Tibial nerve (tissue), 3 donors: ENCODE data around the gene CIPC.

ENCODE experiments used
- CTCF ChIP-seq, 5 experiments: fragments of 200-600 bp in 3 of 5; fragments of 450-650 bp in 2 of 5; sonication (generic) in 3 of 5; IDR thresholded peaks; one replicate each; pipeline ENCODE4 v1.5.1; 2016 to 2019; ENCODE audit warnings: antibody characterized with exemption in 5 of 5, mild to moderate bottlenecking in 3 of 5, moderate library complexity in 2 of 5
- POLR2A ChIP-seq, 2 donors: fragments of 450-650 bp; IDR thresholded peaks; one replicate each; pipeline ENCODE4 v1.6.1; 2017; ENCODE audit warnings: antibody characterized with exemption in 2 of 2, mild to moderate bottlenecking in 2 of 2, moderate library complexity in 2 of 2

- no peak for TF ChIP-seq POLR2A (IDR thresholded peaks at IDR 0.05)
- TF ChIP-seq CTCF (IDR thresholded peaks at IDR 0.05) = no peak
Measured at GRCh38 chr14:77140359-77141213, 42.5 kb downstream of the CIPC start.
